K562 (cell line): ENCODE data around the gene MDN1. TPM values are rescaled to one million over a fixed set of nuclear protein-coding genes. Genes with fewer than 3 reads are reported as not detected.

ENCODE experiments used
- ATAC-seq: fragments of 200-7000 bp; cut with Tn5 transposase; 3 replicates; pipeline ENCODE4 v1.9.1; 2020; ENCODE audit warnings: moderate library complexity
- BruUV-seq: library from RNA; stranded (reverse); fragments of 400-500 nt; replicated peaks from 2 replicates; lab custom pipeline; 2021; lab: Mats Ljungman, UMichigan
- CTCF ChIA-PET: fragments of 300-600 bp; formaldehyde crosslinking; extraction: SDS; loops from one replicate; lab custom pipeline; 2021; ENCODE audit warnings: low intra/inter-chr PET ratio; lab: Yijun Ruan, JAX
- POLR2A ChIA-PET: fragments of 300-600, 350-650 bp; sonication (Branson Sonifier 250); formaldehyde crosslinking; extraction: SDS; loops from one replicate; lab custom pipeline; 2021; ENCODE audit warnings: antibody characterized with exemption, inconsistent platforms; lab: Yijun Ruan, JAX
- DNase-seq, 4 experiments: peaks; one replicate each; pipeline versions ENCODE4 v3.0.0 to v3.0.0-alpha.2; 2011 to 2018; ENCODE audit warnings: low spot score in 3 of 4, mixed read lengths in 3 of 4; ENCODE audit errors: extremely low read depth in 1 of 4
- FAIRE-seq: peaks from 2 replicates; lab custom pipeline; 2011; peaks lifted over from hg19 to GRCh38; lab: Jason Lieb, UNC
- H2AFZ ChIP-seq: 2 replicates; pipeline ENCODE4 v1.6.0; 2011; ENCODE audit warnings: low read depth, low read length, control low read depth, inconsistent platforms
- H3K27ac ChIP-seq: fragments of 200-600 bp; 3 replicates; pipeline ENCODE4 v1.8.0; 2011; ENCODE audit warnings: low read depth, mild to moderate bottlenecking, control low read depth, inconsistent platforms, low read length, moderate library complexity, mixed read lengths; ENCODE audit errors: extremely low read depth
- H3K27me3 ChIP-seq, 2 experiments: fragments of 300-600 bp in 1 of 2; 2 replicates in 1 of 2; 3 replicates in 1 of 2; pipeline versions ENCODE4 v1.6.0 to v1.8.0; 2011; ENCODE audit warnings: inconsistent platforms in 2 of 2, low read length in 2 of 2, mild to moderate bottlenecking in 1 of 2, mixed read lengths in 1 of 2, moderate library complexity in 1 of 2; ENCODE audit not compliant: control insufficient read depth in 2 of 2, insufficient read depth in 2 of 2
- H3K36me3 ChIP-seq: fragments of 300-600 bp; 3 replicates; pipeline ENCODE4 v1.8.0; 2011; ENCODE audit warnings: mild to moderate bottlenecking, low read length, inconsistent platforms; ENCODE audit not compliant: control insufficient read depth, insufficient read depth
- H3K4me1 ChIP-seq, 2 experiments: fragments of 200-600 bp in 1 of 2; replicated peaks in 1 of 2; 2 replicates in 1 of 2; 3 replicates in 1 of 2; pipeline versions ENCODE4 v1.5.1 to v1.8.0; 2011; ENCODE audit warnings: inconsistent platforms in 2 of 2, low read length in 2 of 2, mild to moderate bottlenecking in 1 of 2, mixed read lengths in 1 of 2, moderate library complexity in 1 of 2; ENCODE audit not compliant: control insufficient read depth in 2 of 2, insufficient read depth in 2 of 2
- H3K4me2 ChIP-seq: 2 replicates; pipeline ENCODE4 v1.6.1; 2011; ENCODE audit warnings: low read length, control low read depth, inconsistent platforms, mixed read lengths; ENCODE audit not compliant: insufficient read depth
- H3K4me3 ChIP-seq: fragments of 200-600 bp; sonication (generic), shearing (Covaris generic); 2 replicates; pipeline ENCODE4 v1.5.1; 2016; ENCODE audit warnings: control low read depth, inconsistent platforms
- H3K79me2 ChIP-seq: fragments of 200-600 bp; 3 replicates; pipeline ENCODE4 v1.8.0; 2011; ENCODE audit warnings: low read length, inconsistent platforms; ENCODE audit not compliant: control insufficient read depth, insufficient read depth
- H3K9ac ChIP-seq, 2 experiments: 2 replicates each; pipeline versions ENCODE4 v1.6.0 to v1.6.1; 2011; ENCODE audit warnings: low read depth in 2 of 2, low read length in 2 of 2, control low read depth in 1 of 2, inconsistent platforms in 1 of 2, mild to moderate bottlenecking in 1 of 2, mixed read lengths in 1 of 2; ENCODE audit not compliant: insufficient read depth in 1 of 2
- H3K9me1 ChIP-seq: one replicate; pipeline ENCODE4 v1.6.0; 2011; ENCODE audit warnings: inconsistent platforms, mild to moderate bottlenecking, low read length, moderate library complexity; ENCODE audit not compliant: control insufficient read depth, insufficient read depth
- H3K9me3 ChIP-seq: replicated peaks from 2 replicates; pipeline ENCODE4 v1.5.1; 2011; ENCODE audit warnings: low read depth, low read length, inconsistent platforms; ENCODE audit not compliant: control insufficient read depth, insufficient read depth
- H4K20me1 ChIP-seq: replicated peaks from 2 replicates; pipeline ENCODE4 v1.6.1; 2011; ENCODE audit warnings: low read length, inconsistent platforms, mixed read lengths; ENCODE audit not compliant: control insufficient read depth, insufficient read depth
- EGR1 ChIP-seq: fragments of 450-650 bp; conservative IDR thresholded peaks from 2 replicates; pipeline ENCODE4 v1.6.1; 2017; ENCODE audit warnings: mild to moderate bottlenecking
- IFI16 ChIP-seq: fragments of 250-450 bp; sonication (Bioruptor Pico); IDR thresholded peaks from 2 replicates; pipeline ENCODE4 v2.1.2; 2022; ENCODE audit warnings: mild to moderate bottlenecking, inconsistent platforms
- JUN ChIP-seq, 2 experiments: sonication (generic) in 1 of 2; formaldehyde crosslinking in 1 of 2; IDR thresholded peaks; 2 replicates each; pipeline versions ENCODE4 v1.6.1 to v1.8.0; 2012 to 2022; ENCODE audit warnings: borderline replicate concordance in 2 of 2, mild to moderate bottlenecking in 2 of 2, improper control_type of control experiment in 1 of 2, low read depth in 1 of 2, low read length in 1 of 2, missing genetic modification reagents in 1 of 2
- POLR2AphosphoS5 ChIP-seq: IDR thresholded peaks from 2 replicates; pipeline ENCODE4 v1.6.1; 2011; ENCODE audit warnings: mild to moderate bottlenecking, low read depth, low read length, moderate library complexity; ENCODE audit not compliant: control insufficient read depth, insufficient read depth
- RFX5 ChIP-seq: IDR thresholded peaks from 2 replicates; pipeline ENCODE4 v1.6.1; 2011; ENCODE audit warnings: low read depth, mild to moderate bottlenecking, improper control_type of control experiment, low read length
- SMAD4 ChIP-seq: fragments of 250-450 bp; sonication (Bioruptor Pico); conservative IDR thresholded peaks from 2 replicates; pipeline ENCODE4 v1.8.0; 2021; ENCODE audit warnings: inconsistent platforms, mild to moderate bottlenecking, moderate library complexity
- SRSF7 ChIP-seq: fragments of 200-400 bp; formaldehyde crosslinking; optimal IDR thresholded peaks from 2 replicates; pipeline ENCODE3; 2017; ENCODE audit warnings: mild to moderate bottlenecking, low read depth, low read length
- WGBS: fragments of 100-300 bp; shearing (Covaris generic); methylation state at CpG from one replicate; pipeline ENCODE4 v1.1.6; 2016; ENCODE audit warnings: low coverage, mixed read lengths; ENCODE audit not compliant: insufficient coverage; ENCODE audit errors: missing lambda C conversion rate; 5-methylcytosine and 5-hydroxymethylcytosine counted together
- in situ Hi-C: fragments of 300-500 bp; cut with MboI; formaldehyde crosslinking; loops from 4 replicates; pipeline ENCODE4 v1.15.0; 2018; ENCODE audit warnings: inconsistent platforms, mixed read lengths
- intact Hi-C: fragments of 100-400 bp; cut with micrococcal nuclease; formaldehyde crosslinking; loops from 2 replicates; pipeline ENCODE4 v1.14.2; 2022
- polyA plus RNA-seq, 8 experiments: library from polyadenylated mRNA; depleted of rRNA in 4 of 8; stranded (reverse) in 5 of 8; unstranded in 3 of 8; fragments of >200 nt; fragmentation: Nextera tagmentation in 2 of 8; fragmentation: Illumina TruSeq in 1 of 8; extraction: Ambion mirVana in 2 of 8; extraction: Trizol in 1 of 8; gene quantifications; 2 replicates each; pipeline versions ENCODE4 v1.2.1 to v1.2.3, GENCODE V29; 2011 to 2014; ENCODE audit warnings: inconsistent platforms in 1 of 8, missing spikeins in 1 of 8
- total RNA-seq, 7 experiments: library from RNA; depleted of rRNA in 6 of 7; stranded (reverse); fragments of >200 nt in 6 of 7; fragmentation: Illumina TruSeq in 2 of 7; extraction: Trizol in 2 of 7; gene quantifications; 2 replicates each; pipeline versions ENCODE4 v1.2.1 to v1.2.3, GENCODE V29; 2011 to 2021; ENCODE audit warnings: low replicate concordance in 1 of 7
- TF ChIP-seq, protein P1 (sequence below): fragments of 250-450 bp; sonication (Bioruptor Pico); IDR thresholded peaks from 2 replicates; pipeline ENCODE4 v1.8.0; 2022; ENCODE audit warnings: moderate library complexity, mild to moderate bottlenecking, inconsistent platforms
- TF ChIP-seq, protein P2 (sequence below): fragments of 450-650 bp; IDR thresholded peaks from 2 replicates; pipeline ENCODE4 v1.7.0; 2016; ENCODE audit warnings: borderline replicate concordance
- TF ChIP-seq, protein P3 (sequence below): IDR thresholded peaks from 2 replicates; pipeline ENCODE4 v1.6.1; 2011; ENCODE audit not compliant: insufficient read length; ENCODE audit errors: extremely low read depth
- TF ChIP-seq, protein P4 (sequence below): fragments of 450-650 bp; IDR thresholded peaks from one replicate; pipeline ENCODE4 v1.6.1; 2018; ENCODE audit warnings: mild to moderate bottlenecking, moderate library complexity; ENCODE audit not compliant: partially characterized antibody

The MDN1 gene
- total and polyA plus RNA-seq, 9 of the 15 experiments (the other 6 are each of a cell fraction or from before 2014, with no cell fraction given): 25.6 to 93.6 (median 43.0) TPM

DNA sequence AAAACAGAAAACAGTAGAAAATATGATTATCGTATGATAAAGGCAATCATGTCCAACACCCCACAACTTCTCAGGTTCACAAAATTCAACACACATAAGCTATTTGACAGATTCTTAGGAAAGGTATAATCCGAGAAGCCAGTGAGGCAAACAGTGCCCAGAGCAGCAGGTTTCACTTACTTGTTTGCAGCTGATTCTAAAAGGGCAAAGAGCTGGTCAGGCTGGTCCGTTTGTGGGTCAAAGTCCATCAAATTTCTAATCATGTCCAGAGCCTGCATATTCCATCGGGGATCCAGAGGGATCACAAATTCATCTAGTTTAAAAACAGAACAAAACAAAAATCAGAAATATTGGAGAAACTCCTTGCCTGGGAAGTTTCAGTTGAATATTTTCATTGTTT is 111.3 kb downstream of the MDN1 start:
- Histone ChIP-seq H3K79me2 (no peaks in the 10 kb centered on the region), H3K27ac (no peak overlapping the region), H3K4me1 (no peaks in the 10 kb centered on the region), H3K4me2 (no peak overlapping the region), H3K9me1 (no peaks in the 10 kb centered on the region), H2AFZ (no peak overlapping the region)
- DNase-seq (no peak), ATAC-seq (no peak)
- in situ Hi-C loops: no loop called here
- no TSS peak for BruUV-seq
- intact Hi-C loops: no loop called here
- no peak for TF ChIP-seq IFI16
- TF ChIP-seq SMAD4 (CRISPR knock-in tag): no peak
- TF ChIP-seq, protein P1, sequence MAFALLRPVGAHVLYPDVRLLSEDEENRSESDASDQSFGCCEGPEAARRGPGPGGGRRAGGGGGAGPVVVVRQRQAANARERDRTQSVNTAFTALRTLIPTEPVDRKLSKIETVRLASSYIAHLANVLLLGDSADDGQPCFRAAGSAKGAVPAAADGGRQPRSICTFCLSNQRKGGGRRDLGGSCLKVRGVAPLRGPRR: no peak
- no peak for TF ChIP-seq RFX5
- TF ChIP-seq SRSF7: no peak
- no peak for TF ChIP-seq EGR1
- TF ChIP-seq, protein P2, sequence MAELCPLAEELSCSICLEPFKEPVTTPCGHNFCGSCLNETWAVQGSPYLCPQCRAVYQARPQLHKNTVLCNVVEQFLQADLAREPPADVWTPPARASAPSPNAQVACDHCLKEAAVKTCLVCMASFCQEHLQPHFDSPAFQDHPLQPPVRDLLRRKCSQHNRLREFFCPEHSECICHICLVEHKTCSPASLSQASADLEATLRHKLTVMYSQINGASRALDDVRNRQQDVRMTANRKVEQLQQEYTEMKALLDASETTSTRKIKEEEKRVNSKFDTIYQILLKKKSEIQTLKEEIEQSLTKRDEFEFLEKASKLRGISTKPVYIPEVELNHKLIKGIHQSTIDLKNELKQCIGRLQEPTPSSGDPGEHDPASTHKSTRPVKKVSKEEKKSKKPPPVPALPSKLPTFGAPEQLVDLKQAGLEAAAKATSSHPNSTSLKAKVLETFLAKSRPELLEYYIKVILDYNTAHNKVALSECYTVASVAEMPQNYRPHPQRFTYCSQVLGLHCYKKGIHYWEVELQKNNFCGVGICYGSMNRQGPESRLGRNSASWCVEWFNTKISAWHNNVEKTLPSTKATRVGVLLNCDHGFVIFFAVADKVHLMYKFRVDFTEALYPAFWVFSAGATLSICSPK: no peak
- no peak for TF ChIP-seq JUN (IDR thresholded peaks at IDR 0.05; ENCODE audit: borderline replicate concordance, low read depth, low read length)
- no peak for TF ChIP-seq JUN (CRISPR knock-in tag; IDR thresholded peaks at IDR 0.05; ENCODE audit: borderline replicate concordance)
- TF ChIP-seq, protein P3, sequence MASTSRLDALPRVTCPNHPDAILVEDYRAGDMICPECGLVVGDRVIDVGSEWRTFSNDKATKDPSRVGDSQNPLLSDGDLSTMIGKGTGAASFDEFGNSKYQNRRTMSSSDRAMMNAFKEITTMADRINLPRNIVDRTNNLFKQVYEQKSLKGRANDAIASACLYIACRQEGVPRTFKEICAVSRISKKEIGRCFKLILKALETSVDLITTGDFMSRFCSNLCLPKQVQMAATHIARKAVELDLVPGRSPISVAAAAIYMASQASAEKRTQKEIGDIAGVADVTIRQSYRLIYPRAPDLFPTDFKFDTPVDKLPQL: no peak
- TF ChIP-seq POLR2AphosphoS5: no peak
- TF ChIP-seq, protein P4, sequence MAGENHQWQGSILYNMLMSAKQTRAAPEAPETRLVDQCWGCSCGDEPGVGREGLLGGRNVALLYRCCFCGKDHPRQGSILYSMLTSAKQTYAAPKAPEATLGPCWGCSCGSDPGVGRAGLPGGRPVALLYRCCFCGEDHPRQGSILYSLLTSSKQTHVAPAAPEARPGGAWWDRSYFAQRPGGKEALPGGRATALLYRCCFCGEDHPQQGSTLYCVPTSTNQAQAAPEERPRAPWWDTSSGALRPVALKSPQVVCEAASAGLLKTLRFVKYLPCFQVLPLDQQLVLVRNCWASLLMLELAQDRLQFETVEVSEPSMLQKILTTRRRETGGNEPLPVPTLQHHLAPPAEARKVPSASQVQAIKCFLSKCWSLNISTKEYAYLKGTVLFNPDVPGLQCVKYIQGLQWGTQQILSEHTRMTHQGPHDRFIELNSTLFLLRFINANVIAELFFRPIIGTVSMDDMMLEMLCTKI: no peak
- TF ChIP-seq, all 486 proteins: peak for 0
- CTCF ChIA-PET: no interaction called here
- H4K20me1 ChIP-seq: no peaks in the 10 kb centered on the region
- H3K27me3 ChIP-seq: no peaks in the 10 kb centered on the region
- H3K9ac ChIP-seq: no peak overlapping the region
- 69% methylated on average over 4 of the region's 4 CpGs for WGBS
- FAIRE-seq: no peak
- H3K36me3 ChIP-seq: peaks cover 95% of the 10 kb centered on the region
- no peak overlapping the region for H3K4me3 ChIP-seq
- H3K9me3 ChIP-seq: no peaks in the 10 kb centered on the region
- POLR2A ChIA-PET: interaction anchor here (0.7 to 1.1 kb wide), 4 partner anchors 12 to 271 kb away, joined by 3 to 4 read pairs (median 3); no protein-coding TSS in a partner anchor
